ENCODE data around the gene NNAT.

- TF ChIP-seq CTCF (IDR thresholded peaks at IDR 0.05) = no peak
- no peak for TF ChIP-seq POLR2A (IDR thresholded peaks at IDR 0.05)
Measured at GRCh38 chr20:37523012-37523391, 2.0 kb downstream of the NNAT start.

Data from body of pancreas (tissue), 4 donors.